DND-41 (cell line): ENCODE data around the gene NIPSNAP3A.

Experiments used
- EZH2 ChIP-seq: IDR thresholded peaks from 3 replicates; pipeline ENCODE4 v1.6.1; 2012; ENCODE audit warnings: borderline replicate concordance, low read depth, mild to moderate bottlenecking, moderate library complexity, low read length, inconsistent platforms; ENCODE audit not compliant: severe bottlenecking
- TF ChIP-seq, protein P1 (sequence below): IDR thresholded peaks from 2 replicates; pipeline ENCODE4 v1.5.1; 2012; ENCODE audit warnings: borderline replicate concordance, low read length, moderate library complexity, mild to moderate bottlenecking; ENCODE audit not compliant: poor library complexity, severe bottlenecking; ENCODE audit errors: extremely low read depth

DNA sequence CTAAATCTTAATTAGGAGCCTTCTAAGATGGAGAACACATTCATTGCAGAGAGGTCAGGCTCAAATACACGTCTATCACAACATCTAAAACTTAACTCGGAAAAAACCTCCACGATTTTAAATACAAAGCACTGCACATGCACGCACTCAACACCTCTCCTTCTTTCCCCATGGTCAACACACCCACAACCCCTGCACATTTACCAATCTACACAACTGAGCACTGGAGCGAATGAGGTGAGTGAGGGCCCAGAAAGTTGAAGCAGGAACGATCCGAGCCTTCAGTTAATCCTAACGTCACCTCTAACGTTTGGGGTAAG is 278 bp upstream of the NIPSNAP3A start:
- no peak for TF ChIP-seq EZH2
- TF ChIP-seq, protein P1, sequence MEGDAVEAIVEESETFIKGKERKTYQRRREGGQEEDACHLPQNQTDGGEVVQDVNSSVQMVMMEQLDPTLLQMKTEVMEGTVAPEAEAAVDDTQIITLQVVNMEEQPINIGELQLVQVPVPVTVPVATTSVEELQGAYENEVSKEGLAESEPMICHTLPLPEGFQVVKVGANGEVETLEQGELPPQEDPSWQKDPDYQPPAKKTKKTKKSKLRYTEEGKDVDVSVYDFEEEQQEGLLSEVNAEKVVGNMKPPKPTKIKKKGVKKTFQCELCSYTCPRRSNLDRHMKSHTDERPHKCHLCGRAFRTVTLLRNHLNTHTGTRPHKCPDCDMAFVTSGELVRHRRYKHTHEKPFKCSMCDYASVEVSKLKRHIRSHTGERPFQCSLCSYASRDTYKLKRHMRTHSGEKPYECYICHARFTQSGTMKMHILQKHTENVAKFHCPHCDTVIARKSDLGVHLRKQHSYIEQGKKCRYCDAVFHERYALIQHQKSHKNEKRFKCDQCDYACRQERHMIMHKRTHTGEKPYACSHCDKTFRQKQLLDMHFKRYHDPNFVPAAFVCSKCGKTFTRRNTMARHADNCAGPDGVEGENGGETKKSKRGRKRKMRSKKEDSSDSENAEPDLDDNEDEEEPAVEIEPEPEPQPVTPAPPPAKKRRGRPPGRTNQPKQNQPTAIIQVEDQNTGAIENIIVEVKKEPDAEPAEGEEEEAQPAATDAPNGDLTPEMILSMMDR: no peak
